T-helper 22 cell (primary cell): ENCODE measurements around the gene C10orf67.
"Not testable (repeated sequence)": the region's sequence is repeated elsewhere in the genome, so short reads cannot be mapped to it uniquely, and the experiment has no call there.

ENCODE experiments used
- DNase-seq: peaks from one replicate; pipeline ENCODE4 v3.0.0-alpha.2; 2020; ENCODE audit warnings: low read depth

The C10orf67 gene

DNA sequence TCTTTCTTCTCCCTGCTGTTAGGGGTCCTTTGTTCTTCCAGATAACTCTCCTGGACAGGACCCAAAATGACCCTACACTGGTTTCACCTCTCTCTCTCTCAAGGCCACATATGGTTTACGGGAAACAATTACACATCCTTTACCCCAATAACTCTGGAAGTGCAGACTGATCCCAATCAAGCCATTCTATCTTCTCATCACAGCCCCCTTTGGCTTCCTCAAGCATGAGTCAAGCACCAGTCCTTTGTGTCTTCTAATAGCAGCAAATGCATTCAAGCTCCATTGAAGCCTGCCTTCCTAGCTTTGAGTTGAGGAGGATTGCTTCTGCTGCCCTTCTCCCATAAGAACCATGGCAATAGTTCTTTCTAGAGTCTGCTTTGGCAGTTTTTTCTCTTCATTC, 20.2 kb downstream of the C10orf67 start:
- no peak for DNase-seq

DNA sequence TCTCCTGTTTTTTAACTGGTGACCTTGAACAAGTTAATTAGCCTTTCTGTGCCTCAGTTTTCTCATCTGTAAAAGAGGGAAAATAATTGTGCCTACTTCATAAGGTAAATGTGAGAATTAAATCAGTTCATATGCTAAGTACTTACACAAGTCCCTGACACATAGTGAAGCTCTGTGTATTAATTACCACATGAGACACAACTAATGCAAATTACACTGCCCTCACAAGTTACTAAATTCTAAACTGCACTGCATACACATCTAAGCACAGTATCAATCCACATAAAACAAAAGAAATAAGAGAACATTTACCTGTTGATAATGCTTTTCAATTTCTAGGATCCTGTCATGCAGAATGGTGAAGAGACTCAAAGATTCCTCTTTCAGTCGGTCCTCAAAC, 22.5 kb downstream of the C10orf67 start:
- no peak for DNase-seq

DNA sequence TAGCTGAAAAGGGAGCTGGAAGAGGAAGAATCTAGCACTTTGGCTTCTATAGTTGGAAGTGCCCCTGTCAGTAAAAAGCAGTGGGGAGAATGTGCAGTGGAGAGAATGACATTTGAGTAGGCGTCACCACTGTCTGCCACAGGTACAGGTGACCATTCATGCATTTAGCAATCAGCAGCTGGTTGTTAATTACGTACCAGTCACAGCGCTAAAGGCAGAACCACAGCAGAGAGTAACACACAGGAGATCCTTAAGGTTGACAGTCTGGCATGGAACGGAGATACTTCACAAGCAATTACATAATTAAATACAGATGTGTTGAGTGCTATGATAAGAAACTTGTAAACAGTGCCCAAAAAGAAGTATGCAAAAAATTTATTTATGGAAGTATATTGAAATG, 24.8 kb downstream of the C10orf67 start:
- DNase-seq, result no peak

DNA sequence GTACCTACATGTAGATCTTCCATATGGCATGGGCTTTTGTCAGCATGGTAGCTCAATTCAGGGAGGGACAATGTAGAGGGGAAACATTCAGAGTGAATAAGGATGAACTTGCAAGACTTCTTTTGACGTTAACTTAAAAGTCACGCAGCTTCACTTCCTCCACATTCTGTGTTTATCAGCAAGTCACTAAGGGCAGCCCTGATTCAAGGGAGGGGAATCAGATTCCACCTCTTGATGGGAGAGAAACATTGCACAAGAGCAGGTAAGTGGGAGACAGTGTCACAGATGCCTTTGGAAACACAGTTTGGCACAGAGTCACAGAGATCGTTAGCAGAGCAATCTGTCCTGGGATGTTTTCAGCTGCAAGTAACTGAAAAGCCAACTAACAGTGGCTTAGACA, 26.2 kb downstream of the C10orf67 start:
- no peak for DNase-seq

DNA sequence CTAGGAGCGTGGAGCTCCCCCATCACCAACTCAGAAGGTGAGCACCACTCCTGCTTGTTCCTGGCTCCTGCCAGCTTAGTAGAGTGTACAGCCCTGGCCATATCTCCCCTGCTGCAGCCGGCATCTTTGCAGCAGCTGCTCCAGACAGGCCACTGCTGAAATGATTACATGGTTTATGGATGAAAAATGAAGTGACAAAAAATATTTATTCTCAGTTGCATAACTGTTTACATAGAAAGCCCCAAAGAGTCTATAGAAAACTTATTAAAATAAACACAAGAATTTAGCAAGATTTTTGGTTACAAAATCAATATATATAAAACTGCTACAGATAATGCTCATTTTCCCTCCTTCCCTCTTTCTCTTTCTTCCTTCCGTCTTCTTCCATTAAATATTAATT, 27.2 kb downstream of the C10orf67 start:
- DNase-seq, result no peak

DNA sequence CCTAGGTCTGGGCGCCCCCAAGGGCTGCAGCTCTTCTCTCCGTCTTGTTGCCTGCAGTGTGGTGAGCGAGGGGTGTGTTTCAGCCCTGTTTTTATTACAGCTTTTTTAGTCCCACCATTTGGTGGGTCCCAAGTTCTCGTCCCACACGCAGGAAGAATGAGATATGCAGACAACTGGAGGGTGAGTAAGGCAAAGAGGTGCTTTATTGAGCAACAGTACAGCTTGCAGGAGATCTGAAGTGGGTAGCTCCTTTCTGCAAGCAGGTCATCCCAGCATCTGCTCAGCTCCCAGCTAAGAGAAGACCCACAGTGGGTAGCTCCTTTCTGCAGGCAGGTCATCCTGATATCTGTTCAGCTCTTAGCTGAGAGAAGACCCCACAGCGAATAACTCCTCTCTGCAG, 28.2 kb downstream of the C10orf67 start:
- DNase-seq, result no peak

DNA sequence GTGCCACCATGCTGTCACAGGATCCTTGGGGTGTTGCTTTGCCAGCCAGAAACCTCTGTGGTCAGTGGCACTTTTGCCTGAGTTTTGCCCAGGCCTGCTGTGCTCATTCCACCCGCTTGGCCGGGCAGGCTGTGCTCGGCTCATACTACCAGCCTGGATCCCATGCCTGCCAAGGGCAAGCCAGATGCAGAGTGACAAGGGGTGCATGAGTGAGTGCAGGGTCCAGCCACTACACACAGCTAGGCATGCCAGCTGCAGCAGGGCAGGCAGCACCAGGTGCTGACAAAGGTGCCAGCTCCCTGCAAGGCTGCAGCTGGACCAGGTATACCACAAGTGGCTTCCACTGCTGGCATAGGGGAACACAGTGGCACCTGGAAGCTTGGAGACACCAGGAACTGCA, 28.6 kb downstream of the C10orf67 start:
- no peak for DNase-seq

DNA sequence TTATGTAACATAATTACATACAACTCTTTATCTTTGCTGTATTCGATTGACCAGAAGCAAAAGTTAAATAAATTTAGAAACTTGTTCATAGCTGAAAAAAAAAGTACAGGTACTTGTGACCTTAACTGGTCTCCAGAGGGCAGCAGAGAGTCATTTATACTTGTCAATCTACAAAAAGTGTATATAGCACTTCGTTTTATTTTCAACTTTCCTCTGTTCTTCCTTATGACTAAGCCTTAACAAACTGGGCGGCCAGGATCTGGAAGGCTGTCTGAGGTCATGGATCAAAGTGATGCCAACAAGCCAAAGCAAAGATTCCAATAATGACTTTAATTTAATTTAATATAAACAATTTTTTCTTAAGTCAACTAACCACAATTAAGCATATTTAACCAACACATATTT, 29.8 kb downstream of the C10orf67 start:
- no peak for DNase-seq

DNA sequence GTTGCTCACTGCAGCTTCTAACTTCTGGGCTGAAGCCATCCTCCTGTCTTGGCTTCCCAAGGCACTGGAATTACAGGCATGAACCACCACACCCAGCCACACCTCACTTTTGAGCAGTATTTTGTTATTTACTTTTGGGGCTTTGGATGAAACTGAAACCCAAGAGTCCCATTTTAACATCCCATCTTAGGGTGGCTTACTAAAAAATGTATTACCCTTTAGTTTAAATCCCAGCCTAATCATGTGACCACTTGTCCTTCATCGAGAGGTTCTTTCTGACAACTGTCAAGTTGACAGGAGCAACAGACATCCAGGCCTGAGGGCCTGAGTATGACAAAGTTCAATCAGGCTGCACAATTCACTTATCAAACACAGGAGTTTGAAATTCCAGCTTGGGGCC, 33.6 kb downstream of the C10orf67 start:
- DNase-seq, result no peak

DNA sequence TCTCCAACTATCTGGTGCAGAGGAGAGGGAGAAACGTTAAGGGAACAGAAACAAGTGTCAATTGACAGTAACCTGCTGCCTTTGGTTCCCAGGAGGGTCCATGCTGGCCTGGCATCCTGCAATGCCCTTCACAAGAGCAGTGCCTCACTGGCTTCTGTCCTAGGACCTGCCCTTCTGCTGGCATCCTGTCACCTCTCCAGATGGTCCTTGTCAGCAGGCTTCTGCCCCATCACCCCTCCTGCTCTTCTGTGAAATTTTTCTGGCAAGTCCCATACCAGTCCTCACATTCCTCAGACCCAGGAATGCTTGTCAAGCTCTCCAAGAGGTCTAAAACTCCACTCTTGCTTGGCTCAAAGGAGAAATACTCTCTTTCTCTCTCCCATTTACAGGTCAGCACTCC, 34.2 kb downstream of the C10orf67 start:
- no peak for DNase-seq

DNA sequence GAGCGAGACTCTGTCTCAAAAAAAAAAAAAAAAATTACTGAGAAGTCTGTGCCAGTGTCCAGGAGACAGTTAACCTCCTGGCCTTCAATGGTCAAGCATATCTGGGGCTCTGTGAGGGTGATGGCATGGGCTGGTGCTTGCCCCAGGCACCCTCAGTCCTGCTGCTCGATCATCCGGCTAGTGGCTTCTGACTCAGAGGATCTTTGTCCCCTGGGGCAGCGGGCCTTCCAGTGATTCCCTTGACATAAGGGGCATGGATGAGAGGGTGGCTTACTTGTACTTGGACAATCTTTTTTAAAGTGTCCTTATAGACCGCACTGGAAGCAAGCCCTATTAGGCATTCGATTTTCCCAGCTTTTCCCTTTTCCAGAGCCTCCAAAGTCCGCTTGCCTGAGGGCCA, 44.6 kb downstream of the C10orf67 start:
- not testable (repeated sequence) for DNase-seq

DNA sequence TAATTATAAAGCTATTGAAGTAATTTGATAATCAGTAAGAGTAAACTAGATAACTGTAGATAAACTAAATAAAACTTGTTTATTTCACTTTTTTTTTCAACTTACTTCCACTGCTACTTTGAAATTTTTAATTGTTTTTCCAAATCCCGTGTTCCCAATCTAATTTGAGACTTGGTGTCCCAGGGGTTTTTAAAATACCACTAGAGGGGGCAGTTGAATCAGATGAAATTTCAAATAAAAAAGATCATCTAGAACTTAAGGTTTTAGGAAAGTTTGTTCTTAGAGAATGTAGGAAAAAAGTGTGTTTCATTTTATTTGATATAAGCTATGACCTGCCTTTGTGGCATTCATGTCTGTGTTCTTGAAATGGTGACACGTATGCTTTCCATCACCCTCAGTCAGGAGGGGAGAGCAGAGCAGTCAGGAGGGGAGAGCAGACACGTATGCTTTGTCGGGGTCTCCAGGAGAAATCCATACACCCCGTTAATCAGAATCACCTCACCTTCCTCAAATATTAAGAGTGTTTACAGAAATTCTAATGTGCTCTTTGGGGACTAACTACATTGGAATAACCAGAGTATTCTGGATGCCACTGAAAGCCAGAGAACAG, 49.9 kb downstream of the C10orf67 start:
- no peak for DNase-seq

DNA sequence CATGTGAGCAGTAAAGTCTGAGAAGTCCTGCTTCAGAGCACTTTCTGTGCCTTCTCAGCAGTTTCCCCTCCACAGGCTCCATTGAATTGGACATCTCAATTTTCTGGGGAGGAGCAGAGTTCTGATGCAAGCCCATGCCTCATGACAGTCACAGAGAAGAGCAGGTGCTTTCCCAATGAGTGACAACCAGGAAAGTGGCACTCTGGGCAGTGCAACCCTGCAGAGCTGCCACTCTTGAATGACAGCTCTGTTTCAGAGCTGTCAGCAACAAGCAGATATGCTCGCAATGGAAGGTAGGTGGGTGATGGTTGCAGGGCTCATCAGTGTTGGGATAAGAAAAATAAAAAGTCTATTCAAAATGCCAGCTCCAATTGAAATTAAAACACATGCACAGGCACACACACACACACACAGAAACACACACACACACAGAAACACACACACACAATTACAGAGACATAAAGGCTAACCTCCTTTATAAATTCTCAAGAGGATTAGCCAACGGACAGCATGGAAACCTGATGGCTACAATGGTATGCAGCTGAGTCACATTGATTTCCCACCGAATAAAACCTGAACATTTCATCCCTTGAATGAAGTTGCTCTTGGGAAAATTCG, 50.5 kb downstream of the C10orf67 start:
- no peak for DNase-seq

DNA sequence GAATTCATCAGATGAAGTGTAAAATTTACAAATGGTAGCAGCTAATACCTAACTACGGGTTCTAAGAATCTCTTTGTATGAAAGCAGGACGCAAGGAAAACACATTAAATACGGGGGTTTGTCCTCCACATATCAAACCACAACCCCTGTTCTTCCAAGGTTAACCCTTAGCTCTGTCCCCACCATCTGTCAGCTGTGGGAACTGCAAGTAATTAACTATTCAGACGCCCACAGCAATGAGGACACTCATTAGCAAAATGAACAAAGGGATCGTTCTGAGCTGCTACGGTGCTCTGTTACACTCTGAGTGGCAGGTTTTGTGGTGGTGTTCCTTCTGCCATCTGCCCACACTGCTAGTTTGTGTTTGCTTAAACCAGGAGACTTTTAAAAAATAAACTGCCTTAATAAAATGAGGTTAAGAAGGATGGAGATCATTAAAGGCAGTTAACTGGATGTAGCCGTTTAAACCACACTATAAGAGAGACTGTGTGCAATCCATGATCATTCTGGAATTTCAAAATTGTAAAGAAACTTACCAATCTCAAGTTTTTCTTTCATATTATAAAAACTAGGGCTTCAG, 51.4 kb downstream of the C10orf67 start:
- no peak for DNase-seq

DNA sequence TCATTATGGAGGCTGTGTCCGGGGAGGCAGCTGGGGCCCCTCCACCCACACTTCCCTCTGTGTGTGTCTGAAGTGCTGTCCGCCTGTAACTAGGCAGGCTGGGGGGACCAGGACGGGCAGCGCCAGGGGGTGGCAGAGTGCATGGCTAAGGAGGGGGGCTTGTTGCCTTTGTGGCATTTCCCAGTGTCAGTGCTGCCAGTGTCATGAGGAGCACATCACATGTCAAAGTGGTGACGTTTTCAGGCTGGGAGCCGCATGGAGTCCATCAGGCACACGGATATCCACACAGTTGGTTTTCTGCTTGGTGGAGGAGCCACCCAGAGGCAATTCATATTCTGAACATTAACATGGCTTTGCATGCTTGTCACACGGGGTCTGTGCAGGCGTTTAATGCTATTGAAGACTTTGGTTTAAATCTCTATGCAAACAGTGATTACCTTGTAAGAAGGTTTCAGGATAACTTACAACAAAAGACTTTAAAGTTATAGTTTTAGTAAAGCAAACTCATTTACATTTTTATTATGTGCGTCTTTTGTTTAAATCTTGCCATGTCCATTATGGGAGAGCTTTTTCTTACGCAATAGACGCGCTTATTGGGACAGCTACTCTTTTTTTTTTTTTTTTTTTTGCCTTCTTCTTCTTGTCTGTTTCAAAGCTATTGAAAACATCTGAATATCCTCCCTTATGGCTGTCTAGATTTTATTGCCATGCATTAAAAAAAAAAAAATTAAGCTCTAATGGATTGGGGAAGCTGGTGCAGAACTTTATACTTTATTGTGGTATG, 52.9 kb downstream of the C10orf67 start:
- no peak for DNase-seq

DNA sequence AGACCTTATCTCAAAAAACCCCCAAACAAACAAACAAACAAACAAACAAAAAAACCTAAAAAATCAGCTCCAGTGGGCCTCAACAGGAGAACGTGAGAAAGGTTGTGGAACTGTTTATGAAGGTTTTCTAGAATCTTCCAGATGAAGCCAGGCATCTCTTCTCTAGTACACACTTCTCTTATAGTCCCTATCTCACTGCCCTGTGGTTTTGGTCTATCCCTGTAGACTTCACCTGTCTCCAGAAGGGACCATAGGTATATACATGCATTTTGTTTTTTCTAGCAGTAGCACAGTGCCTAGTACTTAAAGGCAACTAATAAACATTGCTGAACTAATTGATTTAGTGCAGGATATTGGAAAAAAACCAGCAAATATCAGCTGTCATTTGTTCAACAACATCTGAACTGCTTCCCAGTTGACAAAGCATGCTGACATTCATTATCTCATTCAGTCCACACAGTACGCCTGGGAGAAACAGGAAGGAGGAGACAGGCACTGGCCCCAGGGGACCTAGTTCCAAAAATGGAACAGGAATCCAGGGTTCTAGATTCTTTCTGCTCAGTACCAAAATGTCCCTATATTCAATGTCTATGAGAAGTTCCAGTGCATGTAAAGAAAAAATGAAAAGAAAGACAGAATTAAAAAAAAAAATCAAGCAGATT, 59.8 kb downstream of the C10orf67 start:
- no peak for DNase-seq

DNA sequence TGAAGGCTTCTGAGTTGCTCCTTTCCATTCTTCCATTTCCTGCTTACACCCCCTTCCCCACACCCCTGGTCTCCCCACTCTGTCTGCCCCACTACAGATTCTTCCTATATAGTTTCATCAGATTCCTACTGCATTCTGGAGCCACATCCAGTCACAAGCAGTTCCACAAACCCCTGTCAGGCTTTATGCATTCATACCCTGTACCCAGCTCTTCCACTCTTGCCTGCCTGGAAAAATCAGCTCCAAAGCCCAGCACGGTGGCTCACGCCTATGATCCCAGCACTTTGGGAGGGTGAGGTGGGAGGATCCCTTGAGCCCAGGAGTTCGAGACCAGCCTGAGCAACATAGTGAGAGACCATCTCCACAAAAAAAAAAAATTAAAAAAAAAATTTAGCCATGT, 60.4 kb downstream of the C10orf67 start:
- no peak for DNase-seq

DNA sequence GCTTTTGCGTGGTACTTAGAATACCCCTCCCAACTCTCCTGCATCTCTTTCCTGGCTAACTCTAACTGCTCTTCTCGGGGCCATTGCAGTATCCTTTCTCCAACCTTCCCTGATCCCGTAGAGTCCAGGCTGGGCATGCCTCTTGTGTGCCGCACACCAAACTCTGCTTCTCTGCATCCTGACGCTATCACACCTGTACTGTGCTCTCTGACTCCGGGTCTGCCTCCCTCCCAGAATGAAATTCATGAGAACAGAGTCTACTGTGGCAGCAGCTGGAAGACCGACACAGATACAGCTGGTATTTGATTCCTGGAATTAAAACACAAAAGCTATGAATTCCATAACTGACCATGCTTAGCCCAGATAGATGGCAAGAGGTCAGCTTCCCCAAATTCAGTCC, 60.9 kb downstream of the C10orf67 start:
- DNase-seq, result no peak

DNA sequence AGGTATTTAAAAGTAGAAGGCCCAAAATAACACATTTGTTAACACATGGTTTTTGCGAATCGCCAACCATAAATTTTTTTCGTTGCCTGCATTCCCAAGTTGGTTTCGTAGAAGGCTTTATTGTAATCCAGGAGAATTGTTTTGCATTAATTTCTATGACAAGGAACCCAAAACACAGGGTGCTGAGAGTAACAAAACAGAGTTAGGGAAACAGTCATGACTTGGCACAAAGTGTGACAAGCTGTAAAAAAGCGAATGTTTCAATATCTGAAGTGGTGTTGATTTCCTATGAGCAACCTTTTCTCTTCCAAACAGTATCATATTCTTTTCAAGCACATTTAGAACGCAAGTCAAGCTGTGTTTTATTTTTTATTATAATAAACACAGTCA, 63.6 kb downstream of the C10orf67 start:
- DNase-seq, result no peak

DNA sequence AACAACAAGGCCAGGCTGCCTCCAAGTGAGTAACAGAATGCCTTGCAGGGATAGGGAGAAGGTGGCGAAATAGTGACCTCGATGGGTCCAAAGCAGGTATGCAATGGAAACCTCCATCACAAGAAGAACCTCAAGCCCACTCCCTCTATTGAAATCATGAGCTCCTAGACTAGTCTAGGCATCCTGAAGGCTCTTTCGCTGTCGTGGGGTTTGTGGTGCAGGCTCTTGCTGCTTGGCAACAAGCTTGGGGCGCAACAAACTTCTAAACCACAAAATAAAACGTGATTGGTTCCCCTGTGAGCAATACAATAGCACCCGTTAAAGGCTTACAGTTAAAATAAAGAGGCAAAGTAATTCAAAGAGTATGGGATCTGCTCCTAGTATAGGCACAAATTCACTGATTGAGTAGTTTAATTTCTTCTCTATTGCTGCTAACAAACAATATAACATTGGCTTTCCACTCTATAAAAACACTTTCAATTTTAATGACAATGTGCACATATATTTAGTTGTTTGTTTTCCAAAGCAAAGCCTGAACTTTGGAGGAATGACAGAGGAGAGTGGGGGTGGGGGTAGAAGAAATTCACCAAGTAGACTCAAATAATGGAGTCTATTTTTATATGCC, 64.1 kb downstream of the C10orf67 start:
- no peak for DNase-seq

DNA sequence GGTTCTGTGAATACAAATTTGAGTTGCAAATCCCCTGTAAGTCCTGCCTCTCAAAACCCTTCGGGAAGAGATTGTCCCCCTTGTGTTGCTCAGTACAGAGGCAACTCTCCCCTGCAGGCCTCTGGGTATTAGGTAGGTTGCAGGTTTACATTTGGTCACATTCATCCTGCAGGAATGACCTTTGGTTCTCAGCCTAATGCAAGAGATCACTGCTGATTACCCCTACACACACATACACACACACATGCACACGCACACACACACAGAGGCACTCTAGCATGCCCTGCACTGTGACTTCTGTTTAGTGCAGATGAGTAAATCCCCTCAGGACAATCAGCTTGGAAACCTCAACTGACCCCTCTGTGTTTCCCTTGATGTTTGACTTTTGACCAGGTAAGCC, 69.2 kb downstream of the C10orf67 start:
- no peak for DNase-seq

DNA sequence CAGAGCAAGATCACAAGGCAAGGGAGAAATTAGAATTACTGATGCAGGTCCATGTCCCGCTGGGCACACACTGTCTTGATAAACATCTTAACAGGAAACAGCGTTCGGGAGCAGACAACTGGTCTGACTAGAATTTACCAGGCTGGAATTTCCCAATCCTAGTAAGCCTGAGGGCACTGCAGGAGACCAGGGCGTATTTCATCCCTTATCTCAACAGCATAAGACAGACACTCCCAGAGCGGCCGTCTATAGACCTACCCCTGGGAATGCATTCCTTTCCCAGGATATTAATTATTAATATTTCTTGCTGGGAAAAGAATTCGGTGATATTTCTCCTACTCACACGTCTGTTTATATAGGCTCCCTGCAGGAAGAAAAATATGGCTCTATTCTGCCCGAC, 70.4 kb downstream of the C10orf67 start:
- not testable (repeated sequence) for DNase-seq
